ENCODE data around the gene SFTPD. TPM values are rescaled to one million over a fixed set of nuclear protein-coding genes. Genes with fewer than 3 reads are reported as not detected.
"Not testable (repeated sequence)": the region's sequence is repeated elsewhere in the genome, so short reads cannot be mapped to it uniquely, and the experiment has no call there.

The SFTPD gene
- total RNA-seq = not detected
- polyA plus RNA-seq = not detected
- total RNA-seq = 0 reads per million in 6 experiments

- H3K27me3 Mint-ChIP-seq = peaks cover 2 to 14% (median 8%) of the 10 kb centered on the region in 5 donors
- no peaks in the 10 kb centered on the region for H3K4me1 Mint-ChIP-seq
- ATAC-seq (no peak), DNase-seq (no peak)
- H3K9me3 Mint-ChIP-seq = peaks cover 10 to 40% (median 22%) of the 10 kb centered on the region in 9 donors
- POLR2A ChIA-PET = no interaction called here
- no peak within 1 kb of the TSS for H3K4me3 Mint-ChIP-seq
- no peak within 1 kb of the TSS for H3K27ac Mint-ChIP-seq
- peaks cover 0 to 24% (median 5%) of the 10 kb centered on the region in 3 donors for H3K36me3 Mint-ChIP-seq
These were observed at the start of gene SFTPD for GRCh38 chr10:79948976-79949722. SFTPD (minus strand) TSS chr10:79949105; CDS start chr10:79946659, 2,446 bp downstream.

- no peak for ATAC-seq
- H3K4me3 Mint-ChIP-seq = no peak overlapping the region
These were observed 47.2 kb upstream of the SFTPD start for GRCh38 chr10:79995979-79996634.

GRCh38 chr10:79994556-79994955, 45.7 kb upstream of the SFTPD start:
- Mint-ChIP-seq H3K4me3 (no peak overlapping the region), H3K4me1 (no peaks in the 10 kb centered on the region), H3K9me3 (peaks cover 0 to 20% (median 13%) of the 10 kb centered on the region in 9 donors), H3K27me3 (peaks cover 6 to 31% (median 17%) of the 10 kb centered on the region in 5 donors), H3K36me3 (peaks cover 0 to 7% (median 0%) of the 10 kb centered on the region in 3 donors), H3K27ac (peak overlapping the region in 1 of 10 donors; percentile 47)
- POLR2A ChIA-PET = no interaction called here
- no peak for DNase-seq
- ATAC-seq = no peak

More at GRCh38 chr10:79995979-79996634, 47.2 kb upstream of the SFTPD start:
- Mint-ChIP-seq H3K27ac (peak overlapping the region in 1 of 10 donors; percentile 60), H3K4me1 (no peaks in the 10 kb centered on the region), H3K9me3 (peaks cover 0 to 5% (median 0%) of the 10 kb centered on the region in 9 donors), H3K36me3 (no peaks in the 10 kb centered on the region), H3K27me3 (peaks cover 13 to 44% (median 24%) of the 10 kb centered on the region in 5 donors)
- no peak for DNase-seq
- POLR2A ChIA-PET = no interaction called here

GRCh38 chr10:79988199-79988598, 39.3 kb upstream of the SFTPD start:
- H3K4me3 Mint-ChIP-seq, DNase-seq, ATAC-seq, POLR2A ChIA-PET, H3K27ac Mint-ChIP-seq, H3K4me1 Mint-ChIP-seq: not testable (repeated sequence)
- peaks cover 3 to 41% (median 25%) of the 10 kb centered on the region in 9 donors for H3K9me3 Mint-ChIP-seq
- H3K27me3 Mint-ChIP-seq = peaks cover 14 to 34% (median 22%) of the 10 kb centered on the region in 5 donors
- H3K36me3 Mint-ChIP-seq = peaks cover 0 to 20% (median 0%) of the 10 kb centered on the region in 3 donors

- Mint-ChIP-seq H3K9me3 (peaks cover 3 to 41% (median 25%) of the 10 kb centered on the region in 9 donors), H3K27me3 (peaks cover 14 to 48% (median 28%) of the 10 kb centered on the region in 5 donors), H3K36me3 (peaks cover 0 to 20% (median 0%) of the 10 kb centered on the region in 3 donors), H3K27ac (peak overlapping the region in 1 of 10 donors; percentile 14)
- H3K4me3 Mint-ChIP-seq, H3K4me1 Mint-ChIP-seq, DNase-seq, ATAC-seq, POLR2A ChIA-PET: not testable (repeated sequence)
These were observed 37.8 kb upstream of the SFTPD start for GRCh38 chr10:79986661-79987060.

- Mint-ChIP-seq H3K27ac (no peak overlapping the region), H3K27me3 (peaks cover 20 to 59% (median 35%) of the 10 kb centered on the region in 5 donors), H3K36me3 (peaks cover 0 to 20% (median 0%) of the 10 kb centered on the region in 3 donors), H3K9me3 (peaks cover 2 to 37% (median 22%) of the 10 kb centered on the region in 9 donors), H3K4me1 (peaks cover 0 to 6% (median 3%) of the 10 kb centered on the region in 4 donors), H3K4me3 (no peak overlapping the region)
- DNase-seq (no peak), ATAC-seq (no peak)
- POLR2A ChIA-PET = no interaction called here
These were observed 36.7 kb upstream of the SFTPD start for GRCh38 chr10:79985481-79986072.

- DNase-seq (no peak), ATAC-seq (no peak)
- Mint-ChIP-seq H3K9me3 (peaks cover 2 to 30% (median 17%) of the 10 kb centered on the region in 9 donors), H3K36me3 (peaks cover 0 to 16% (median 0%) of the 10 kb centered on the region in 3 donors), H3K4me1 (peaks cover 0 to 6% (median 3%) of the 10 kb centered on the region in 4 donors), H3K4me3 (no peak overlapping the region), H3K27ac (no peak overlapping the region), H3K27me3 (peaks cover 20 to 65% (median 41%) of the 10 kb centered on the region in 5 donors)
- POLR2A ChIA-PET = no interaction called here
These were observed 35.9 kb upstream of the SFTPD start for GRCh38 chr10:79984851-79985250.

GRCh38 chr10:79983286-79983909, 34.5 kb upstream of the SFTPD start:
- no peak for ATAC-seq
- H3K27me3 Mint-ChIP-seq = peaks cover 27 to 79% (median 51%) of the 10 kb centered on the region in 5 donors

GRCh38 chr10:79982861-79983260, 34.0 kb upstream of the SFTPD start:
- peak overlapping the region in 3 of 10 donors; percentile 18 to 62 (median 47) for H3K4me3 Mint-ChIP-seq
- H3K9me3 Mint-ChIP-seq = peaks cover 0 to 11% (median 5%) of the 10 kb centered on the region in 9 donors
- no peak for DNase-seq
- peaks cover 0 to under 1% (median 0%) of the 10 kb centered on the region in 3 donors for H3K36me3 Mint-ChIP-seq
- H3K4me1 Mint-ChIP-seq = peaks cover 0 to 6% (median 3%) of the 10 kb centered on the region in 4 donors
- no peak for ATAC-seq
- no peak overlapping the region for H3K27ac Mint-ChIP-seq
- H3K27me3 Mint-ChIP-seq = peaks cover 27 to 84% (median 53%) of the 10 kb centered on the region in 5 donors
- POLR2A ChIA-PET = no interaction called here

More at GRCh38 chr10:79983286-79983909, 34.5 kb upstream of the SFTPD start:
- no peak for DNase-seq
- Mint-ChIP-seq H3K36me3 (peaks cover 0 to 5% (median 0%) of the 10 kb centered on the region in 3 donors), H3K4me3 (peak overlapping the region in 5 of 10 donors; percentile 17 to 29 (median 19)), H3K27ac (no peak overlapping the region), H3K4me1 (peaks cover 0 to 6% (median 3%) of the 10 kb centered on the region in 4 donors), H3K9me3 (peaks cover 0 to 16% (median 7%) of the 10 kb centered on the region in 9 donors)
- POLR2A ChIA-PET = no interaction called here

- no peak for ATAC-seq
- Mint-ChIP-seq H3K27ac (no peak overlapping the region), H3K4me3 (peak overlapping the region in 4 of 10 donors; percentile 5 to 62 (median 30)), H3K36me3 (no peaks in the 10 kb centered on the region), H3K27me3 (peaks cover 30 to 89% (median 56%) of the 10 kb centered on the region in 5 donors), H3K9me3 (peaks cover 0 to 9% (median under 1%) of the 10 kb centered on the region in 9 donors), H3K4me1 (peaks cover 0 to 6% (median 3%) of the 10 kb centered on the region in 4 donors)
- DNase-seq = no peak
- POLR2A ChIA-PET = no interaction called here
These were observed 33.5 kb upstream of the SFTPD start for GRCh38 chr10:79982362-79982800.

GRCh38 chr10:79981450-79982361, 32.8 kb upstream of the SFTPD start:
- Mint-ChIP-seq H3K4me1 (peaks cover 0 to 6% (median 3%) of the 10 kb centered on the region in 4 donors), H3K9me3 (peaks cover 0 to 10% (median 5%) of the 10 kb centered on the region in 9 donors), H3K36me3 (peaks cover 2 to 5% (median 2%) of the 10 kb centered on the region in 3 donors), H3K4me3 (peak overlapping the region in 5 of 10 donors; percentile 45 to 62 (median 55)), H3K27me3 (peaks cover 34 to 93% (median 59%) of the 10 kb centered on the region in 5 donors), H3K27ac (no peak overlapping the region)
- DNase-seq = no peak
- POLR2A ChIA-PET = no interaction called here
- no peak for ATAC-seq
